HG03575 (cell line): ENCODE data around the gene KCTD19.

Experiments used
- ATAC-seq: cut with Tn5 transposase; IDR thresholded peaks from one replicate; pipeline ENCODE4 v1.9.1; 2021; ENCODE audit not compliant: unreplicated experiment, insufficient number of reproducible peaks, low FRiP score; ENCODE audit errors: extremely low read depth

KCTD19 gene

DNA sequence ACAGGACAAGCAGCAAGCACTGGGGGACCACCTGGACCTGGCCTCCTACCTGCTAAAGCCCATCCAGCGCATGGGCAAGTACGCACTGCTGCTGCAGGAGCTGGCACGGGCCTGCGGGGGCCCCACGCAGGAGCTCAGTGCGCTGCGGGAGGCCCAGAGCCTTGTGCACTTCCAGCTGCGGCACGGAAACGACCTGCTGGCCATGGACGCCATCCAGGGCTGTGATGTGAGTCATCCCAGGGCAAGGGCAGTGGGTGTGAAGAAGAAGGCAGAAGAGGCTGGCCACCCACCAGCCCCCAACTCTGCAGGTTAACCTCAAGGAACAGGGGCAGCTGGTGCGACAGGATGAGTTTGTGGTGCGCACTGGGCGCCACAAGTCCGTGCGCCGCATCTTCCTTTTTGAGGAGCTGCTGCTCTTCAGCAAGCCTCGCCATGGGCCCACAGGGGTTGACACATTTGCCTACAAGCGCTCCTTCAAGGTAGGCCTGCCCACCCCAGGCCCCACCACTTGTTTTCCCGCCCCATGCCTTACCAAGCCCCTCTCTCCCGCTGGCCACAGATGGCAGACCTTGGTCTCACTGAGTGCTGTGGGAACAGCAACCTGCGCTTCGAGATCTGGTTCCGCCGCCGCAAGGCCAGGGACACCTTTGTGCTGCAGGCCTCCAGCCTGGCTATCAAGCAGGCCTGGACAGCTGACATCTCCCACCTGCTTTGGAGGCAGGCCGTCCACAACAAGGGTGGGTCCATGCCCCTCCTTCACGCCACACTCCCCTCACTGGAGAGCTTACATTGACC, 39.9 kb downstream of the KCTD19 start:
- no peak for ATAC-seq

DNA sequence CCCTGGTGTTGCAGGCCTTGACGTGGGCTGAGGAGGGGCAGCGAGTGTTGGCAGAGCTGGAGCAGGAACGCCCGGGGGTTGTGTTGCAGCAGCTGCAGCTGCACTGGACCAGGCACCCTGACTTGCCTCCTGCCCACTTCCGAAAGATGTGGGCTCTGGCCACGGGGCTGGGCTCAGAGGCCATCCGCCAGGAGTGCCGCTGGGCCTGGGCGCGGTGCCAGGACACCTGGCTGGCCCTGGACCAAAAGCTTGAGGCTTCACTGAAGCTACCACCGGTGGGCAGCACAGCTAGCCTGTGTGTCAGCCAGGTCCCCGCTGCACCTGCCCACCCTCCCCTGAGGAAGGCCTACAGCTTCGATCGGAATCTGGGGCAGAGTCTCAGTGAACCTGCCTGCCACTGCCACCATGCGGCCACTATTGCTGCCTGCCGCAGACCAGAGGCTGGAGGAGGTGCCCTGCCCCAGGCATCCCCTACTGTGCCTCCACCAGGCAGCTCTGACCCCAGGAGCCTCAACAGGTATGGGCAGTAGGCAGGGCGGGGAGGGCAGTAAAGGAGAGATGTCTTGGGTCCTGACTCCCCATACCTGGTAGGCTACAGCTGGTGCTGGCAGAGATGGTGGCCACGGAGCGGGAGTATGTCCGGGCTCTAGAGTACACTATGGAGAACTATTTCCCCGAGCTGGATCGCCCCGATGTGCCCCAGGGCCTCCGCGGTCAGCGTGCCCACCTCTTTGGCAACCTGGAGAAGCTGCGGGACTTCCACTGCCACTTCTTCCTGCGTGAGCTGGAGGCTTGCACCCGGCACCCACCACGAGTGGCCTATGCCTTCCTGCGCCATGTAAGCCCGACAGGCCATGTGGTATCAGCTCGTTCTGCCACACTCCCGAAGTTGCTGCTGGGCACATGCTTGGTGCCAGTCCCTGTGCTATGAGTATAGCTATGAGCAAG, 41.6 kb downstream of the KCTD19 start:
- ATAC-seq: no peak

DNA sequence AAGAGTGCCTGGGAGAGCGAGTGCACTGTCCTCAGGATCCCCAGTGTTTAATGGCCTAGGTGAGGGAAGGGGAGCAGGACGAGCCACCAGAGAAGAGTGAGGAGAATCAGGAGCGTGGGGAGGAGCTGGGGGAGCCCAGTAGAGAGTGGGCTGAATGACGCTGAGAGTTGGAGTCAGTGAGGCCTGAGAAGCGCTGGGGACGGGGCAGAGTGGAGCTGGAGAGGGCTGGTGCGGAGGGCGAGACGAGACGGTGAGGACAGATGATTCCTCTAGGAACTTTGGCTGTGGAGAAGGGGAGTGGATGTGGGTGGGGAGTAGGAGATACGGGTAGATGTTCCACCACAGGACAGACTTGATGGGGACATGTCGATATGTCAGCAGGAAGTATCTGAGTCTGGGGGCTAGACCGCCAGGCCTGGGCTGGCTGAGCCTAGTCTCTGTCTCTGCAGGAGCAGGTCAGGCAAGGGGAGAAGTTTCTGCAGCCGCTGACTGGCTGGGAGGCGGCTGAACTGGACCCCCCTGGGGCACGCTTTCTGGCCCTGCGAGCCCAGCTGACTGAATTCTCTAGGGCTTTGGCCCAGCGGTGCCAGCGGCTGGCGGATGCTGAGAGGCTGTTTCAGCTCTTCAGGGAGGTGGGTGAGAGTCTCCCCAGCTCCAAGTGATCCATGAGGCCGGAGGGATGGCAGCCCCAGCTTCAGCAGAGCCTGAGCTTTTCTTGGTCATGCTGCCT, 42.5 kb downstream of the KCTD19 start:
- no peak for ATAC-seq

DNA sequence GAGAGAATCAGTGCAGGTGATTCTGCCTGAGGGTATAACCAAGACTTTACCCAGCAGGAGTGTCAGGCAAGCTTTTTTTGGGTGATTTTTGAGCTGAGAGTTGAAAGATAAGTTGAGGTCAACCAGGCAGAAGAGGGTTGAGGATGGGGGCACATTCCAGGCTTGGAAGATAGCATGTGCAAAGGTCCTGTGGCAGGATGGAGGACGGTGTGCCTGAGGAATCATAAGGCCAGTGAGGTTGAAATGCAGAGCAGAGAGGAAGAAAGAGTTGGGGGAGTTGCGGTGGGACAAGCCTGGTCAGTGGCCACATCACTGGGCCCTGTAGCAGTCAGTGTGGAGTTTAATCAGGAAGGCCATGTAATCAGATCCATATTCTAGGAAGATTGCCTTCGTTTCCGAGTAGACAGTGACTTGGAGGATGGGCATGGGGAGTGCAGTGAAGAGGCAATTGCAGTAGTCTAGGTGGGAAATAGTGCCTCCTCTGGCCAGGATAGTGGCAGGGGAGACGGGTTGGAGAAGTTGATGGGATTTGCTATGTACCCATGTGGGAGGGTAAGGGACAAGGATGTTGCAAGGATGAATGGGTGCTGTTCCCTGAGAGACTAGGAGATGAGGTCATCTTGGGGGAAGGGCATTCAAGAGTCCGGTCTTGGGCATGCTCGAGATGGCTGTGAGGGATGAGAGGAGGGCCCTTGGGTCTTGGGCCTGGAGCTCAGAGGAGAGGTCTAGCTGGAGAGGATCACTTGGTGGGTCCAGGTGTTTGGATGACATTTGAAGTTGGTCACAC, 43.3 kb downstream of the KCTD19 start:
- ATAC-seq: no peak

DNA sequence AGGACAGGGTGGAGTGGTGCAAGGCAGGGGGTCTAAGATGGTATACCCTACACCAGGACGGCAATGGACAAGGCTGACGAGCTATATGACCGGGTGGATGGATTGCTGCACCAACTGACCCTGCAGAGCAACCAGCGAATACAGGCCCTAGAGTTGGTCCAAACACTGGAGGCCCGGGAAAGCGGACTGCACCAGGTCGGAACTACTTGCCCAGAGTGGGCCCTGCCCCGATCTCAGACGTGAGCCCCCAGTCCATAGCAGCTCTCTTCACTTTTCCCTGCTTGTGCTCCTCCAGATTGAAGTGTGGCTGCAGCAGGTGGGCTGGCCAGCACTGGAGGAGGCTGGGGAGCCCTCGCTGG, 44.1 kb downstream of the KCTD19 start:
- ATAC-seq: no peak

DNA sequence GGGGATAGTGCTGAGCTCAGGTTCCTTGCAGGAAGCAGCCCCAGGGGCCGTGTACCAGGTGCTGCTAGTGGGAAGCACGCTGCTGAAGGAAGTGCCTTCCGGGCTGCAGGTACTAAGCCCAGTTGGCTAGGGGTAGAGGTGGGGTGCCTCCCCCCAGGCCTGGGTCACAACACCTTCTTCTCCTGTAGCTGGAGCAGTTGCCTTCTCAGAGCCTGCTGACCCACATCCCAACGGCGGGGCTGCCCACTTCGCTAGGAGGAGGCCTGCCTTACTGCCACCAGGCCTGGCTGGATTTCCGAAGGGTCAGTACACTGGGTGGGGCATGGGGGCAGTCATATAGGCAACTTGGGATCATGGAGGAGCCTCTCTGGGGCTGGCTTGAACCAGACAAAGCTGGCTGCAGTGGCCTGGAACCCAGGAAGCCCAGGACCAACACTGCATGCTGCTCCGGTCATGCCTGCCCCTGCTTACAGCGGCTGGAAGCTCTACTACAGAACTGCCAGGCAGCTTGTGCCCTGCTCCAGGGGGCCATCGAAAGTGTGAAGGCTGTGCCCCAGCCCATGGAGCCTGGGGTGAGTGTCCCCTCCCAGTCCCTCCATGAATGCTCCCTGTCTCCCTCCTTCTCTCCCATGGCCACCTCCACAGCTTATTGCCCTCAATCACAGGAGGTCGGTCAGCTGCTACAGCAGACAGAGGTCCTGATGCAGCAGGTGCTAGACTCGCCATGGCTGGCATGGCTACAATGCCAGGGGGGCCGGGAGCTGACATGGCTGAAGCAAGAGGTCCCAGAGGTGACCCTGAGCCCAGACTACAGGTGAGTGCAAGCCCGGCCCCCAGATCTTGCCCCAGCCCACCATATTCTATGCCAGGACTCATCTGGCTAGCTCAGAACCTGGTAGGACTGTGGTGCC, 44.8 kb downstream of the KCTD19 start:
- no peak for ATAC-seq

DNA sequence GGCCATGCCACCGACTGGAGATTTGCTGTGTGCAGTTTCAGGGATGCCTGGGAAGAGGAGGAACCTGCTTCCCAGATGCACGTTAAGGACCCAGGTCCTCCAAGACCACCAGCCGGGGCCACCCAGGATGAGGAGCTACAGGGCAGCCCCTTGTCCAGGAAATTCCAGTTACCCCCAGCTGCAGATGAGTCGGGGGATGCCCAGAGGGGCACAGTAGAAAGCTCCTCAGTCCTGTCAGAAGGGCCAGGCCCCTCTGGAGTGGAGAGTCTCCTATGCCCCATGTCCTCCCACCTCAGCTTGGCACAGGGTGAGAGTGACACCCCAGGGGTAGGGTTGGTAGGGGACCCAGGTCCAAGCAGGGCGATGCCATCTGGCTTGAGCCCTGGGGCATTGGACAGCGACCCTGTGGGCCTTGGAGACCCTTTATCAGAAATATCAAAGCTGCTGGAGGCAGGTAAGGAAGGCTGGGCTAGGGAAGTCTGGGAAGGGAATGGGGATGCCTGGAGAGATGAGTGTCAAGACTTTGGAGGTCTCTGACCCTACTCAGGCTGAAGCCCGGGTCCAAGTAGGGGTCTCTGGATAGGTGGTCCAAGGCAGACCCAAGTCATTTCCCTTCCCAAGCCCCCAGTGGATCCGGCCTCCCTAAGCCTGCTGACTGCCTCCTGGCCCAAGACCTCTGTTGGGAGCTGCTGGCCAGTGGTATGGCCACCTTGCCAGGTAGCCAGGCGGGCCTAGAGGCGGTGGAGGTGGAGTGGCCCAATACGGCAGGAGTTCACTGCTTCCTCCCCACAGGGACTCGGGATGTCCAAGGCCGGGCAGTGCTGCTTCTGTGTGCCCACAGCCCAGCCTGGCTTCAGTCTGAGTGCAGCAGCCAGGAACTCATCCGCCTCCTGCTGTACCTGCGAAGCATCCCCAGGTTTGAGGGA, 46.2 kb downstream of the KCTD19 start:
- no peak for ATAC-seq

DNA sequence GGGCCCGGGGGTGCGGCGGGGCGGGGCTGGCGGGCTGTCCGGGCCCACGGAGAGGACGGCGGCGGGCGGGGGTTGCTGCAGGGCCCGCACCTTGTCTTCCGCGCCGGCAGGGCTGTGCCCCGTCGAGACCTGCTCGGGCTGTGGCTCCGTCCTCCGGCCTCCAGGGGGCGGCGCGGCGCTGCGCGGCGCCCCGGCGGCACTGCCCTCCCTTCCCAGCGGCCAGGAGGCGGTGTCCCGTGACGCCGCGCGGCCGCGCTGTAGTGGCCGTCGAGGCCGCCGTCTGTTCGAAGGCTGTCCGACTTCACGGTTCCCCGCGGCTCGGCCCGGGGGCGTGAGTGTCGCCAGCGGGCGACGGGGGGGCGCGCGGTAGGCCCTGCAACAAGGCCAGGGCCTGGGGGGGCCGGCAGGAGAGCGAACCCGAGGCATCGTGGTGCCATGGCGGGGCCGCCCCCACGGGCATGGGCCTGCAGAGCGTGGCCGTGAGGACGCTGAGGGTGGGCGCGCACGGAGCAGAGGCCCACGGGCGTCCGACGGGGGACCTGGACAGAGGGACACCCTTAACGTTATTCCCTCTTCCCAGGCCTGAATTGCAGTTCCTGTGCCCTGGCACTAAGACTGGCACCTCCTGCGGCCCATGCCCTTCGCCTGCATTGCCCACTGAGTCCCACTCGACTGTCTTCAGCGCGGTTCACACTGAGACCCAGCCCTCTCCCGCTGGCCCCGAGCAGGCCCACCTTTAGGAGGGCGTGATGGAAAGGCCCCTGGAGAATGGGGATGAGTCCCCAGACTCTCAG, 47.0 kb downstream of the KCTD19 start, which contains the start of gene PLEKHG4:
Gene PLEKHG4, plus strand, starts transcription at position 237 of the 794 bp plus-strand sequence. Its CDS starts 513 bp downstream, at position 750.
- no peak for ATAC-seq

DNA sequence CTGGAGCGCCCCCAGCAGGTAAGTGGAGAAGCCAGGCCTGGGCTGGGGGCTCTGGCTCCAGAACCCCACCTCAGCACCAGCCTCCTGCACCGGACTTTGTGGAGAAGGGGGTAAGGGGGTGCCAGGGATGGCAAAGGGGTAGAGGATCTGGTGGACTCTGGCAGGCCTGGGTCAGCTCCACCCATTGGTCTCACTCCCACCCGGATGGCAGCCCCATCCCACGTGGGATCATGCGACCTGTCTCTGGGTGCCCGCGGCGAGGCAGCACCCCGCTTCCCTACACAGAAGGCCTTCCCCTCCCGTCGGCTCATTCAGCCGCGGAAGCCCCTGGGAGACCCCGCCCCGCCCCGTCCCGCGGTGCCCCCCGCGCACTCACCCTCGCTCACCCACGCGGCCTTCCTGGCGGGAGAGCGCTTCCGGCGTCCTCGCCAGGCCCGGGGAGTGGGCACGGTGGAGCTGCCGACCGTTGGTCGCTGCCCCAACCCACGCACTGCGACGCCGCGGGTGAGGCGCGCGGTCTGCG, 47.7 kb downstream of the KCTD19 start:
- no peak for ATAC-seq

DNA sequence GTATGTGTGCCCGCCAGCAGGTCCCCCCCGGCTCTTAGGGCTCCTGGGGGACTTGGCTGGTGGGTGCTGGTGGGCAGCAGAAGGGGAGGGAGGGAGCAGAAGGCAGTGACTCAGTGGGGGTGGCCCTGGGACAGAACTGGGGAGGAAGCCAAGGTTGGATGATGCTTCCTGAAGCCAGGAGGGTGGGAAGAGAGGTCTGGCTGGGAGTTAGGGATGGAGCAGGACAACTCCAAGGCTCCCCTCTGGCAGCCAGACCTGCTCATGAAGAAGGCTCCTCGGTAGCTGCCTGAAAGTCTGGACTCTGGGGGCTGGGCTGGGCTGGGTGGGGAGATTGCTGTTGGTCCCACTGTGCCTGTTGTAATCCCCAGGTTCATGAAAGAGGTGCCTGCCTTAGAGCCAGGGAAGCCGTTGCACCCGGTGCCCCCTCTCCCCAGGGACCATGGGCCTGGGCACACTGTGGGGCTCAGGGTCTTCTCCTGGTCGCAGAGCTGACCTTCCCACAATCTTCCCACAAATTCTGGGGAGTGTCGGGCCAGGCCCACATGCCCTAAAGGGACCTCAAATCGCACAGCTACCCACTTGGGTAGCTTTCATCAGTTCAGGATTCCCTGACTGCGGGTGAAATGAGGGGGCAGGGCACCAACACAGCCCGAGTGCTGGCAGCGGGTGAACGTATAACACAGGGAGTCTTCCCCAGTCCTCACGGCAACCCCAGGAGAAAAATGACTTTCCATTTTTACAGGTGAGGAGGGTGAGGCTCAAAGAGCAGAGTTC, 48.4 kb downstream of the KCTD19 start:
- no peak for ATAC-seq

DNA sequence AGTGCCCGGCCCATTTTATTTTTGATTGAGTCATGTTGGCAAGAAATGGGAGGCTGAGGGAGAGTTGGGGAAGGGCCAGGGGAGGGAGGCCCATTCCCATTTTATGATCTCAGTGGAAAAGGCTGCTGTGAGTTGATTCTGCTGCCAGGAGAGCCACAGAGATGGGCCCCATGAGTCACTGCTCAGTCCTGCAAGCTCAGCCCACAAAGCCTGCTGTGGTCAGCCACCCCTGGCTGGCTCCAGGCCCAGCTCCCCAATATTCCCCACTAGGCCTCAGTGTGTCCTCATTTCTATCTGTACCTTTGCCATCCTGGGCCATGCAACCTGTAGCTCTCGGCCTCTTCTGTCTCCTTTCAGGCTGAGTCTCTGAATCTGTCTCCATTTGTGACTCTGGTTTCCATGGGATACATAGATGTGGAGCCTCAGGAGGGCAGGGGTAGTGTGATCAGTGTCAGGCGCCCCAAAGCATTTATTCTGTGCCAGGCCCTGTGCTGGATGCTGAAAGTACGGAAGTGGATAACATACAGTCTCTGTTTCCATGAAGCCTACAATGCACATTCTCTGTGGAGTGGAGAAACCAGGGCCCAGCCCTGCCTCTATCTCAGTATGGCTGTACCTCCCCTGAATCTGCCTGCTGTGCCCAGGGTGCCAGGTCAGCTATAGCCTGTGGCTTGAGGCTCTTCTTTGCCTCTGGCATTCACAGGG, 49.1 kb downstream of the KCTD19 start:
- no peak for ATAC-seq

DNA sequence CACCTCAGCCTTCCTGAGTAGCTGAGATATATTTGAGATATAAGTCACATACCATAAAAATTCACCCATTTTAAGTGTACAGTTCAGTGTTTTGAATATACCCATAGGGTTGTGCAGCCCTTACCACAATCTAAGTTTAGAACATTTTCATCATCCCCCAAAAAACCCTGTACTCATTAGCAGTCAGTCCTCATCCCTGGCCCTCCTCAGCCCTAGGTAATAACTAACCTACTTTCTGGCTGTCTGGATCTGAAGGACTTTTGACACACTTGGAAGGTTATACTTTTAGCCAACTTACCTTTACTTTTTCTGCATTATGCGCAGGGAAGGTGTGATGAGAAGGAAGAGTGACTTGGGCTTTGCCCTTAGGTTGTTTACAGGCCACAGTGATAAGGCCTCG, 51.2 kb downstream of the KCTD19 start:
- ATAC-seq: no peak

DNA sequence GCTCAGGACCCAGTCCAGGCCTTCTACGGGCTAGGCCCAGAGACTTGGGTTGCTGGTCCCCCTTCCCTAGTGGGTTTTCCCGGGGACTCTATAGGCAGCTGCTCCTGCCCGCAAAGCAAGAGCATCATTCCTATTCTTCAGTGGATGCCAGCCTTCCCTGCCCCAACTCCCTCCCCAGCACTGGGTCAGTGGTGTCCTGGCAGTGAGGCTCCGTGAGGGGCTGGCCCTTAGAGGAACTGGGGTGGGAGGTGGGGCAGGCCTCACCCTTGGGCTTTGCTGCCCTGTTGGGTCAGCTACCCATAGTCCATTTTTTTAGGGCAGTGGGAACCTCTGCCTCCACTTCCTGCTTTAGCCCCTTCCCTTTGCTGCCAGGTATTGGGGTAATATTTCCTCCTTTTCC, 55.1 kb downstream of the KCTD19 start:
- ATAC-seq: no peak

DNA sequence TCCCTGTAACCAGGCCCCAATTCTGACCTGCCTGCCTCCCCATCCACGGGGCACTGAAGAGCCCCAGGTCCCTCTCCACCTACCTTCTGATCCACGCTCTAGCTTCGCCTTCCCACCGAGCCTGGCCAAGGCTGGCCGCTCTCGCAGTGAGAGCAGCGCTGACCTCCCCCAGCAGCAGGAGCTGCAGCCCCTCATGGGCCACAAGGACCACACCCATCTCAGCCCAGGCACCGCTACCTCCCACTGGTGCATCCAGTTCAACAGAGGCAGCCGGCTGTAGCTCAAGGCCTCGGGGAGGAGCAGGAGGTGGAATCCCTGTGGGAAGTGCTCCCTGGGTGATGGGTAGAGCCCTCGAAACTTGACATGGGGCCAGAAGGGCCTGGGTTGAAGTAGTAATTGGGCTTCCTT, 55.6 kb downstream of the KCTD19 start:
- no peak for ATAC-seq

DNA sequence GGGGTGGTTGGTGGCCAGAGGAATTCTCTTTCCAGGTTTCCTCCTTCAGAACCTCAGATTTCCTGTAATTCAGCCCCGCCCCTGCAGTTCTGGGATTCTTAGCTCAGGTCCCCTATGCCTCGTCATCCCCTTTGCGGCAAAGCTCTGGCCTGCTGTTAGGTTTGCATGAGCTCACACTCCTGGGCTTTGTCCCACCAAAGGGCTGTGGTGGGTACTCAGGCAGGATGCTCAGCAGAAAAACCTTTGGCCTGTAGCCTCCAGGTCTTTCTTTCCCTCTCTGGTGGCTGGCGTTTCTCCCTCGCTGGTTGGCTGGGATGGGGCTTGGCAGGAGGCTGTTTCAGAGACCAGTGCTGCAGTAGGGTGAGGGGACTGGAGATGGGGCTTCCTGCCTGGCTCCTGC, 56.8 kb downstream of the KCTD19 start:
- no peak for ATAC-seq
